PFSK-1 (cell line): Measurements from ENCODE around the gene SUPT3H.

Experiments
- FOXP2 ChIP-seq: optimal IDR thresholded peaks from 2 replicates; pipeline ENCODE3; 2011; ENCODE audit warnings: borderline replicate concordance, control low read depth, inconsistent platforms; ENCODE audit not compliant: insufficient read depth; ENCODE audit errors: extremely low read length, extremely low read depth
- POLR2AphosphoS5 ChIP-seq: IDR thresholded peaks from 2 replicates; pipeline ENCODE4 v1.6.1; 2012; ENCODE audit warnings: low read depth, mild to moderate bottlenecking, control low read depth, low read length, moderate library complexity
- SIN3A ChIP-seq: IDR thresholded peaks from 2 replicates; pipeline ENCODE4 v1.6.1; 2012; ENCODE audit warnings: mild to moderate bottlenecking, low read length, moderate library complexity, borderline replicate concordance; ENCODE audit not compliant: insufficient read depth
- TAF1 ChIP-seq: IDR thresholded peaks from 2 replicates; pipeline ENCODE4 v1.6.1; 2012; ENCODE audit warnings: low read length, control low read depth, borderline replicate concordance; ENCODE audit not compliant: insufficient read depth
- TF ChIP-seq, protein P1 (sequence below), 2 experiments: IDR thresholded peaks; 2 replicates each; pipeline versions ENCODE4 v1.6.1 to v1.8.0; 2011 to 2012; ENCODE audit warnings: low read depth in 2 of 2, low read length in 2 of 2, control low read depth in 1 of 2, inconsistent platforms in 1 of 2, mild to moderate bottlenecking in 1 of 2, moderate library complexity in 1 of 2; ENCODE audit not compliant: insufficient read depth in 1 of 2

Gene SUPT3H

DNA sequence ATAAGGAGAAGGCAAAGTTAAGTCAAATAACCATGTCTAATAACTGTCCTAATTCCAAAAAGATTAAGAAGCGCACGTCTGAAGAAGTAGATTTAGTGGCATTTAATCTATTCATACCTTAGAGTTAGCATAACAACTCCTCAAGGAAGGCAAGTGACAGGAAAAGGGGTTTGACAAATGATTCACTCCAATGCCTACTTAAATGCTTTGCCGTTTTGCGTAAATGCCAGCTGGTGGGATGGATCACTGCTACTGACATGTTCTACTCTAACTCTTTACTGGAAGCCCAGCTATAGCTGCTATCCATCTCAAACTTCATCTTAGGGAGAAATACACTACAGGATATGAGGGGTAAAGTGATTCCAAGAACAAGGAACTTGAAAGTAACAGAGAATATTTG lies 396.9 kb downstream of the SUPT3H start:
- TF ChIP-seq TAF1 (no peak), SIN3A (no peak), FOXP2 (no peak), POLR2AphosphoS5 (no peak)
- TF ChIP-seq, protein P1, sequence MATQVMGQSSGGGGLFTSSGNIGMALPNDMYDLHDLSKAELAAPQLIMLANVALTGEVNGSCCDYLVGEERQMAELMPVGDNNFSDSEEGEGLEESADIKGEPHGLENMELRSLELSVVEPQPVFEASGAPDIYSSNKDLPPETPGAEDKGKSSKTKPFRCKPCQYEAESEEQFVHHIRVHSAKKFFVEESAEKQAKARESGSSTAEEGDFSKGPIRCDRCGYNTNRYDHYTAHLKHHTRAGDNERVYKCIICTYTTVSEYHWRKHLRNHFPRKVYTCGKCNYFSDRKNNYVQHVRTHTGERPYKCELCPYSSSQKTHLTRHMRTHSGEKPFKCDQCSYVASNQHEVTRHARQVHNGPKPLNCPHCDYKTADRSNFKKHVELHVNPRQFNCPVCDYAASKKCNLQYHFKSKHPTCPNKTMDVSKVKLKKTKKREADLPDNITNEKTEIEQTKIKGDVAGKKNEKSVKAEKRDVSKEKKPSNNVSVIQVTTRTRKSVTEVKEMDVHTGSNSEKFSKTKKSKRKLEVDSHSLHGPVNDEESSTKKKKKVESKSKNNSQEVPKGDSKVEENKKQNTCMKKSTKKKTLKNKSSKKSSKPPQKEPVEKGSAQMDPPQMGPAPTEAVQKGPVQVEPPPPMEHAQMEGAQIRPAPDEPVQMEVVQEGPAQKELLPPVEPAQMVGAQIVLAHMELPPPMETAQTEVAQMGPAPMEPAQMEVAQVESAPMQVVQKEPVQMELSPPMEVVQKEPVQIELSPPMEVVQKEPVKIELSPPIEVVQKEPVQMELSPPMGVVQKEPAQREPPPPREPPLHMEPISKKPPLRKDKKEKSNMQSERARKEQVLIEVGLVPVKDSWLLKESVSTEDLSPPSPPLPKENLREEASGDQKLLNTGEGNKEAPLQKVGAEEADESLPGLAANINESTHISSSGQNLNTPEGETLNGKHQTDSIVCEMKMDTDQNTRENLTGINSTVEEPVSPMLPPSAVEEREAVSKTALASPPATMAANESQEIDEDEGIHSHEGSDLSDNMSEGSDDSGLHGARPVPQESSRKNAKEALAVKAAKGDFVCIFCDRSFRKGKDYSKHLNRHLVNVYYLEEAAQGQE (IDR thresholded peaks at IDR 0.05; ENCODE audit: insufficient read depth in 1 of 2, low read depth in 2 of 2, low read length in 2 of 2): no peak

GRCh38 chr6:44976677-44977641 lies 400.8 kb downstream of the SUPT3H start:
- TF ChIP-seq, protein P1 (IDR thresholded peaks at IDR 0.05; ENCODE audit: insufficient read depth in 1 of 2, low read depth in 2 of 2, low read length in 2 of 2): no peak
- TF ChIP-seq SIN3A: no peak
- no peak for TF ChIP-seq TAF1
- TF ChIP-seq POLR2AphosphoS5: no peak
- TF ChIP-seq FOXP2: no peak

GRCh38 chr6:44974511-44974910 lies 403.2 kb downstream of the SUPT3H start:
- TF ChIP-seq SIN3A: no peak
- no peak for TF ChIP-seq FOXP2
- TF ChIP-seq TAF1: no peak
- TF ChIP-seq, protein P1 (IDR thresholded peaks at IDR 0.05; ENCODE audit: insufficient read depth in 1 of 2, low read depth in 2 of 2, low read length in 2 of 2): no peak
- TF ChIP-seq POLR2AphosphoS5: no peak

DNA sequence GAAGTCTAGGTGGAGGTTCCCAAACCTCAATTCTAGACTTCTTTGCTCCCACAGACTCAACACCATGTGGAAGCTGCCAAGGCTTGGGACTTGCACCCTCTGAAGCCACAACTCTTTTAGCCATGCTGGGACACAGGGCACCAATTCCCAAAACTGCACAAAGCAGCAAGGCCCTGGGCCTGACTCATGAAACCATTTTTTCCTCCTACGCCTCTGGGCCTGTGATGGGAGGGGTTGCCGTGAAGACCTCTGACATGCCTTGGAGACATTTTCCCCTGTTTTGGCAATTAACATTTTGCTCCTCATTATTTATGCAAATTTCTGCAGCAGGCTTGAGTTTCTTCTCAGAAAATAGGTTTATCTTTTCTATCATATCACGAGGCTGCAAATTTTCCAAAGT lies 405.0 kb downstream of the SUPT3H start:
- TF ChIP-seq POLR2AphosphoS5: no peak
- TF ChIP-seq FOXP2: no peak
- no peak for TF ChIP-seq TAF1

- TF ChIP-seq FOXP2 (no peak), POLR2AphosphoS5 (no peak), SIN3A (no peak), TAF1 (no peak)
- TF ChIP-seq, protein P1 (IDR thresholded peaks at IDR 0.05; ENCODE audit: insufficient read depth in 1 of 2, low read depth in 2 of 2, low read length in 2 of 2): no peak
Observed at GRCh38 chr6:44969446-44970185, 408.1 kb downstream of the SUPT3H start.
